ENCODE results near the gene POLE3.

DNA sequence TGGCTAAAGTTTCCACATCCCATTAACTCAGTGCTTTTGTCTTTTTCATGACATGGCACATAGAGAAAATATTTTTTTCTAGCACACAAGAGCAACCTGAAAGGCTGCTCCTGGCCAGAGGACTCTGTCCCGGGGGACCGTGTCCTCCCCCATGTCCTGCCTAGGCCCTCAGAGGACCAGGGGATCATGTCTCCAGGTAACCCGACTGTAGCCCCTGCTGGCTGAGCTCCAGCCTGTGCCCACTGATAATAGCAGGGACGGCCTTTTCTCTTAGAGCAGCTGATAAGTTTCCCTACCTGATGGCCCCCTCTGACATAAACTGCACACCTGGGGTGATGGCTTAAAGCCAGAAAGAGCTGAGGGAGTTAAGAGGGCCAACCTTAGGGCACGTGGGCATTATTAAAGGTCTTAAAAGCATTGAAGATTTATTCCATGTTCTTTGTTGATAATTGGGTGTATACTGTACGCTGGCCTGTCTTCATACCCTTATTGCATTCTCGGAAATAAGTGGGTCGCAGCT lies 39.6 kb downstream of the POLE3 start:
- TF ChIP-seq, protein P1, sequence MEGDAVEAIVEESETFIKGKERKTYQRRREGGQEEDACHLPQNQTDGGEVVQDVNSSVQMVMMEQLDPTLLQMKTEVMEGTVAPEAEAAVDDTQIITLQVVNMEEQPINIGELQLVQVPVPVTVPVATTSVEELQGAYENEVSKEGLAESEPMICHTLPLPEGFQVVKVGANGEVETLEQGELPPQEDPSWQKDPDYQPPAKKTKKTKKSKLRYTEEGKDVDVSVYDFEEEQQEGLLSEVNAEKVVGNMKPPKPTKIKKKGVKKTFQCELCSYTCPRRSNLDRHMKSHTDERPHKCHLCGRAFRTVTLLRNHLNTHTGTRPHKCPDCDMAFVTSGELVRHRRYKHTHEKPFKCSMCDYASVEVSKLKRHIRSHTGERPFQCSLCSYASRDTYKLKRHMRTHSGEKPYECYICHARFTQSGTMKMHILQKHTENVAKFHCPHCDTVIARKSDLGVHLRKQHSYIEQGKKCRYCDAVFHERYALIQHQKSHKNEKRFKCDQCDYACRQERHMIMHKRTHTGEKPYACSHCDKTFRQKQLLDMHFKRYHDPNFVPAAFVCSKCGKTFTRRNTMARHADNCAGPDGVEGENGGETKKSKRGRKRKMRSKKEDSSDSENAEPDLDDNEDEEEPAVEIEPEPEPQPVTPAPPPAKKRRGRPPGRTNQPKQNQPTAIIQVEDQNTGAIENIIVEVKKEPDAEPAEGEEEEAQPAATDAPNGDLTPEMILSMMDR (IDR thresholded peaks at IDR 0.05): no peak
- TF ChIP-seq EZH2 (IDR thresholded peaks at IDR 0.05; ENCODE audit: borderline replicate concordance, insufficient read depth, low read depth, low read length, poor library complexity, severe bottlenecking): no peak

All from B cell (primary cell).